Measurements from ENCODE around the gene NDUFB5.
"Not testable (repeated sequence)": the region's sequence is repeated elsewhere in the genome, so short reads cannot be mapped to it uniquely, and the experiment has no call there.

Gene NDUFB5

GRCh38 chr3:179640469-179640868 is 35.9 kb downstream of the NDUFB5 start:
- DNase-seq, result no peak

GRCh38 chr3:179642871-179643270 is 38.3 kb downstream of the NDUFB5 start:
- no peak for DNase-seq

GRCh38 chr3:179643837-179644236 is 39.2 kb downstream of the NDUFB5 start:
- not testable (repeated sequence) for DNase-seq

GRCh38 chr3:179646177-179646576 is 41.6 kb downstream of the NDUFB5 start:
- DNase-seq, result no peak

GRCh38 chr3:179651687-179652446 is 47.3 kb downstream of the NDUFB5 start:
- DNase-seq, result no peak

- peak; percentile 75 to 78 for DNase-seq
Observed at GRCh38 chr3:179652447-179653095, 48.0 kb downstream of the NDUFB5 start, which contains the start of gene USP13. Gene USP13, plus strand, starts transcription at chr3:179653040. Its CDS starts 186 bp downstream, at chr3:179653226.

- DNase-seq, result peak; percentile 55 to 75
Observed at GRCh38 chr3:179653096-179653797, 48.7 kb downstream of the NDUFB5 start.

- DNase-seq, result no peak
Observed at GRCh38 chr3:179655236-179655635, 50.6 kb downstream of the NDUFB5 start.

- DNase-seq, result no peak
Observed at GRCh38 chr3:179658606-179659005, 54.0 kb downstream of the NDUFB5 start.

GRCh38 chr3:179660872-179661271 is 56.3 kb downstream of the NDUFB5 start:
- no peak for DNase-seq

- DNase-seq, result no peak
Observed at GRCh38 chr3:179661777-179662176, 57.2 kb downstream of the NDUFB5 start.

- DNase-seq, result no peak
Observed at GRCh38 chr3:179663093-179663492, 58.5 kb downstream of the NDUFB5 start.

- DNase-seq, result no peak
Observed at GRCh38 chr3:179666030-179666429, 61.4 kb downstream of the NDUFB5 start.

- peak in 1 of 2 donors; percentile 18 for DNase-seq
Observed at GRCh38 chr3:179666436-179667035, 61.9 kb downstream of the NDUFB5 start.

- no peak for DNase-seq
Observed at GRCh38 chr3:179668429-179668828, 63.8 kb downstream of the NDUFB5 start.

- DNase-seq, result no peak
Observed at GRCh38 chr3:179670311-179670710, 65.7 kb downstream of the NDUFB5 start.

- no peak for DNase-seq
Observed at GRCh38 chr3:179671309-179671708, 66.7 kb downstream of the NDUFB5 start.

- no peak for DNase-seq
Observed at GRCh38 chr3:179671747-179672242, 67.2 kb downstream of the NDUFB5 start.

- DNase-seq, result no peak
Observed at GRCh38 chr3:179672918-179673317, 68.3 kb downstream of the NDUFB5 start.

- DNase-seq, result no peak
Observed at GRCh38 chr3:179673523-179673922, 68.9 kb downstream of the NDUFB5 start.

GRCh38 chr3:179676081-179676480 is 71.5 kb downstream of the NDUFB5 start:
- no peak for DNase-seq
